ENCODE results near the gene RIGI.
"Not testable (repeated sequence)": the region's sequence is repeated elsewhere in the genome, so short reads cannot be mapped to it uniquely, and the experiment has no call there.

Gene RIGI

GRCh38 chr9:32526041-32526706 lies at the start of gene RIGI:
RIGI (minus strand) TSS chr9:32526196; CDS start chr9:32526166, 30 bp downstream.
- peak; percentile 96 for DNase-seq

DNA sequence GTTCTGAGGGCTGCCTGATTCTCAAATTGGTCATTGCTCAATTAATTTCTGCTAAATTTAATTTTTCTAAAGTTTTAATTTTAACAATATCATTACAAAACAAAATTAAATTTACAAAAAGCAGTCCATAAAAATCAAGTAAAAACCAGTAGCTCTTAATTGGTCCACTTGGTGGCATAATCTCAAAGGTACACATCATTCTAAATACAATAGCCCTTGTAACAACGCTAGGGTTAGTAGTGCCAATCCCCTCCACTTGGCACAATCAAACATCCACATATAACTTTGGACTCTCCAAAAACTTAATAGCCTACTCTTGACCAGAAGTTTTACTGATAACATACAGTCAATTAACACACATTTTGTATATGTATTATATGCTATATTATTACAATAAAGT lies 48.9 kb upstream of the RIGI start:
- DNase-seq: no peak

DNA sequence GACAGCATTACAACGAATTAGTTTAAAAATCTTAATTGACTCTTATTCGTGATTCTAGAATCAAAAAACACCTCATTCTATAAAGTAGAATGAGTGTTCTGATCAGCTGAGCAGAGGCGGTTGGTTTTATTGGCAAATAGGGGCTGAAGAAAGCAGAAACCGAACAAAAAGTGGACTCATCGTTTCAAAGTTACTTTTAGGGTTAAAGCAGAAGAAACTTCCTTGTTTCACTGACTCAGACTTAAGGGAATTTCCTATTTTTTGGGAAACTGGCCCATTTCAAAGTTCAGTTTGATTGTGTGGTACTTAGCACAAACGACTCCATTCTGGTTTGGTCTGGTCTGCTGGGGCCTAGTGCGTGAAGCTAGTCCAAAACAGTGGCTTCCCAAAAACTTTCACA lies 47.8 kb upstream of the RIGI start:
- no peak for DNase-seq

DNA sequence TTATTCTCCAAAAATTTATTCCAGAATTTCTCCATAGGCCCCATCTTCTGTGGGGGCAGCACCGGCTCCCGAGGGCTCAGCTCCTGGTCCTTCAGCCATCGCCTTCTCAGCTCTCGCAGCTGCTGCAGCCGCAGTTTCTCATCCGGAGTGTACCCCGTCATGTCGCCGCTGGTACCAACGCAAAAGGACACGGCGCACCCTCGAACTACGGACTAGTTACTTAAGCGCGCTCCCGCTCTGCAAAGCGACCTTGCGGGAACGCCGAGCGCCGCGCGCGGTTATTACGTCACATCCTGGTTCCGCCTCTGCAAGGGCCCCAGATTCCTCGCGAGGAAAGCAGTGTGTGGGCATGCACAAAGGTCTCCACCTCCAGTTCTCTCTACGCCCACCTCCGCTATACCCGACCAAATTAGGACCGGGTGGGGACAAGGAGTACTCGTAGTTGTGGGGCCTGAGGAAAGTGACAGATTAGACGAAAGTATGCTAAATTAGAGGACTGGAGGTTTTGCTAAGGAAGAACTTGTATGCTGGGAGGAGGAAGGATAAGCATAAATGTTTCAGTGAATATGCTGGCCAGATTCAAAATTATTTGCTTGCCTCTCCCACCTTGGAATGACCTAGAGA lies 47.0 kb upstream of the RIGI start, which contains the start of gene NDUFB6:
Gene NDUFB6 (minus strand): TSS at position 260 of the 624 bp plus-strand sequence. CDS start 99 bp downstream, at position 161.
- DNase-seq: peak; percentile 96

- peak; percentile 50 for DNase-seq
Measured at GRCh38 chr9:32571969-32572899, 46.2 kb upstream of the RIGI start.

GRCh38 chr9:32570262-32570661 lies 44.3 kb upstream of the RIGI start:
- DNase-seq: no peak

GRCh38 chr9:32566770-32567169 lies 40.8 kb upstream of the RIGI start:
- no peak for DNase-seq

GRCh38 chr9:32565967-32566366 lies 40.0 kb upstream of the RIGI start:
- no peak for DNase-seq

DNA sequence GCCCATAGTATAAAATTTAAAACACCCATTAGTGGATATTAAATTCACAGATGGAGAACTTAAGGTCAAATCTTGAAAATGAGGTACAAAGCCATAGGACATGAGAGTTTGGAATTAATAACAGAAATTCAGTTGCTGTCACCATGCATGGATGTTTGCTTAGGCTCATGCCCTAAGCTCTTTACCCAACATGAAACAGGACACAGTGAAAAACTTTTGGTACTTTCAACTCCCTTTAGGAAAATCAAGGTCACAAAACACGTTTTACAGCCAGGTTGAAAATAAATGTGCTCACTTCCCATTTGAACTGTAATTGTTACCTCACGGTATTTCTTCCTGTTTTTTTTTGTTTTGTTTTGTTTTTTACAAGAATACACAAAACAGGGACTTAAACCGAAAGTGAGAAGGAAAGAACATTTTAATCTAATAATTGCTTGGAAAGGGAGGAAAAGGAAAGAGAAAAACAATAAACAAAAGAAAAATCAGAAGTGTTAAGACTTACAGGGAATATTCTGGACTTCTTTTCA lies 32.5 kb upstream of the RIGI start:
- no peak for DNase-seq

GRCh38 chr9:32554591-32554990 lies 28.6 kb upstream of the RIGI start:
- DNase-seq: no peak

DNA sequence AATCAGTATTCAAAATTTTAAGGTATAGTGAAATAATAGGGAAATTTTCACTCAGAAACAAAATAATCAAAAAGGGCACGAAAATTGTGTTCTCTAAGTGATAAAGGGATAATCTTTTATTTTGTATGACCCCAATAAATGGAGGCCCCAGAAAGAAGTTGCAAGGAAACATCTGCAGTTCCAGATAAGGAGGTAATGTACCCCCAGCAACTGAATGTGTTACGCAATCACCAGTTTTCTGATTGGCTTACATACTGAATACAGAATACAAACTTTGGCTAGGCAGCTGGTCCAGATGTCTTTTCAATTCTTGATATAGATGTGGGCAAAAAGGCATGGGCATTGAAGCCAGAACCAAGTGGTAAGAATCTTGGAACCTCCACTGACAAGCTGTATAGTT lies 28.1 kb upstream of the RIGI start:
- DNase-seq: no peak

DNA sequence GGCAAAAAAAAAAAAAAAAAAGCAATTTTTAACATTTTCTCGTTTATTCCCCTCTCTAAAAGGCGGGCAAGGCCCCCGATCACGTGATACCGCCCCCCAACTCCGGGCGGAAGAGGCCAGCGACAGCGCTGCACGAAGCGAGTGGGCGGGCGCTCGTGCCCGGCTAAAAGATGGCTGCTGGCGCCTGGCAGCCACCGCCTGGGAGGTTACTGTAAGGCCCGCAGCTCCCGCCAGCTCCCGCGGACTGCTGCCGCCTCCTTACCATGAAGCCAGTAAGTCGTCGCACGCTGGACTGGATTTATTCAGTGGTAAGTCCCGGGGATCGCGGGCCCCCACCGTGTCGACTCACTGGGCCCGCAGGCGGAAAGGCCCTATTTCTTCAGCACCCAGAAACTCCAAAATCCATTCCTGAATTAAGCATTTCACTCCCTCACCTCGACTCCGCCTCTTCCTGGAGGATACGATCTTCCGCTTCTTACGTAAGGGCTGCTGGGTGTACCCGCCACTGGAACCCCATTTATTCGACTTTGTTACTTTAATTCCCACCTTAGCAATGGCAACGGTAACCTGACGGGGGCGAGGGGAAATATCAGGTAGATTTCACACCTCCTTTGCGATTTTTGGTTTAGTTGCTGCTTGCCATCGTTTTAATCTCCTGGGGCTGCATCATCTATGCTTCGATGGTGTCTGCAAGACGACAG lies 26.3 kb upstream of the RIGI start, which contains the start of the genes SMIM27 and TOPORS:
Gene SMIM27 (plus strand): TSS at position 156 of the 701 bp plus-strand sequence. CDS start 108 bp downstream, at position 264.
Gene TOPORS (minus strand): TSS at position 415 of the 701 bp plus-strand sequence. CDS start 150 bp downstream, at position 265.
- peak; percentile 95 for DNase-seq

DNA sequence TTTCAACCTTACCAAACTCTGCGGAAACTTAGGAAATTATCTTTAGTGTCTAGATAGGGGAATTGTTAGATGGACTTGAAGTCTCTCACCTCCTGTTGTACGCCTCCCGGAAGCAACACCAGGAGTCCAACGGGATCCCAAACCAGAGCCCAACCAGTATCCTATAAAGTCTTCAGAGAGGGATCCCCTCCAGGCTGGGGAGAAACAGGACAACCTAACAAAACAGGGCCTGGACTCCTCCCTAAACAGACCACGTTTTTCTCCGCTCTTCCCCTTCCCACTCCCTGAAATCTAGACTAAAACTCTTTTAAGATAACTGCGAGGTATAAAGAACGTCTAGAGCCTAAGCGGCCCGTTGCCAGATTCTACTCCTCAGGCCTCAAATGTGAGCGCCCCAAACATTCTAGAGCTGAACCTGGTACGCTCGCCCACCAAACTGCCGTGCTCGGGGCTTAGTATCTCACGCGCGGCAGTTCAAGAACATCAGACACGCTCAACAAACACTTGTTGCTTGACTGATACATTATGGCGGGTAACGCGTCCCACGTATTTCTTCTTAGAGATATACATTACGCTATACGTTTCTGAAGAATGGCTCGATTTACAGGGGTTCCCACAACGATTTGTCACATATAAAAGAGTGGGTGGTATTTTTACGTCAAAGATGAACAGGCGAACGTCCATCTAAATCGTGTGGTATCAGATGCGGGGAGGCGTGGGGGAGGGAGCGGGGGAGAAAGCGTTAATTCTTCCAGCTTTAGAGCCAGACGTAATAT lies 25.5 kb upstream of the RIGI start:
- no peak for DNase-seq

- DNase-seq: peak; percentile 98
Measured at GRCh38 chr9:32550562-32551275, 24.7 kb upstream of the RIGI start.

GRCh38 chr9:32550150-32550561 lies 24.2 kb upstream of the RIGI start:
- DNase-seq: peak; percentile 20

GRCh38 chr9:32548213-32548612 lies 22.2 kb upstream of the RIGI start:
- not testable (repeated sequence) for DNase-seq

- no peak for DNase-seq
Measured at GRCh38 chr9:32545884-32546283, 19.9 kb upstream of the RIGI start.

GRCh38 chr9:32543047-32543446 lies 17.1 kb upstream of the RIGI start:
- DNase-seq: no peak

DNA sequence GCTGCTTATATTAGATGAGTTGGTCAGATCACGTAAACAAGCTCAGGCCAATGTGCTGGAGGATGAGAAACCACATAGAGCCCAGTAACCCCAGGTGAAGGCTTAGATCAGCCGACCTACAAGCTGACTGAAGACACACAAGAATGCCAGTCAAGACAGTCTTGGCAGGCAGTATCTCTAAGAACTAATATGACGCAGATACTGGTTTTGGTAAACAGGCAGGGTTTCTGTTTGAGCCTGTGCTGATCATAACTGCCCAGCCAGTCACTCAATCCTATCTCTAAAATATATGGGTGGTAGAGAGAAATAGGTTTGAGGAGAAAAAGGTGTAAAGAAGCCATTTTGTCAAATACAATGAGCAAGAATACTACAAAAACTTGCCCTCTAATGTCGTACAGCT lies 7.8 kb upstream of the RIGI start:
- DNase-seq: no peak

DNA sequence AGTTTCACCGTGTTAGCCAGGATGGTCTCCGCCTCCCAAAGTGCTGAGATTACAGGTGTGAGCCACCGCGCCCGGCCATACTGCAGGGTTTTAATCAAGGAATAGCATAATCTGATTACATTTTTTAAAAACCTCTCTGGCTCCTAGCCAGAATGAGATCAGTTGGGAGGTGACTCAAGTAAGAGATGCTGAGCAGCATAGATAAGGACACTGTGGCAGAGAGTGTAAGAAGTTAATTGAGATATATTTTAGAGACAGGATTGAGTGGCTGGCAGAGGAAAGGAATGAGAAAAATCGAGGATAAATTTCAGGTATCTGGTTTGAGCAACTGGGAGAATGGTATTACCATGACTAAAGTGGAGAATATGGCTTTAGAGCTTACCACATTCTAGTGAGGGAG lies 7.3 kb upstream of the RIGI start:
- no peak for DNase-seq

- DNase-seq: no peak
Measured at GRCh38 chr9:32526707-32527048, 682 bp upstream of the RIGI start.

Measured in right hindlimb (tissue), 1 donor.